Loucy (cell line): ENCODE results near the gene PECR.

ENCODE experiments used
- H2AFZ ChIP-seq: fragments of 200-600 bp; sonication (generic); 2 replicates; pipeline ENCODE4 v1.6.0; 2016; ENCODE audit warnings: antibody characterized with exemption, mild to moderate bottlenecking, low read length, moderate library complexity
- H3F3A ChIP-seq: fragments of 200-600 bp; 2 replicates; pipeline ENCODE4 v1.6.0; 2016; ENCODE audit warnings: antibody characterized with exemption, low read depth, mild to moderate bottlenecking
- H3K27me3 ChIP-seq: fragments of 200-600 bp; sonication (generic); 2 replicates; pipeline ENCODE4 v1.6.1; 2014; ENCODE audit warnings: low read length, mild to moderate bottlenecking; ENCODE audit not compliant: insufficient read depth, poor library complexity, severe bottlenecking
- H3K36me3 ChIP-seq: fragments of 200-600 bp; sonication (generic); 2 replicates; pipeline ENCODE4 v1.6.1; 2016; ENCODE audit warnings: low read length; ENCODE audit not compliant: insufficient read depth
- H3K4me1 ChIP-seq: fragments of 200-600 bp; sonication (generic); 2 replicates; pipeline ENCODE4 v1.5.1; 2014; ENCODE audit warnings: low read length, mild to moderate bottlenecking; ENCODE audit not compliant: insufficient read depth, poor library complexity, severe bottlenecking
- H3K4me2 ChIP-seq: fragments of 200-600 bp; sonication (generic); 2 replicates; pipeline ENCODE4 v1.6.0; 2014; ENCODE audit warnings: antibody characterized with exemption, low read length, low read depth, mild to moderate bottlenecking; ENCODE audit not compliant: poor library complexity, severe bottlenecking
- H3K4me3 ChIP-seq: fragments of 200-600 bp; sonication (generic); 2 replicates; pipeline ENCODE4 v1.5.1; 2014; ENCODE audit warnings: low read length, mild to moderate bottlenecking, mixed read lengths; ENCODE audit not compliant: poor library complexity, severe bottlenecking
- H3K79me2 ChIP-seq: fragments of 200-600 bp; sonication (generic); 2 replicates; pipeline ENCODE4 v1.6.1; 2014; ENCODE audit warnings: low read length; ENCODE audit not compliant: insufficient read depth
- H3K9ac ChIP-seq: fragments of 200-600 bp; sonication (generic); 2 replicates; pipeline ENCODE4 v1.6.0; 2014; ENCODE audit warnings: mild to moderate bottlenecking, low read depth, low read length, moderate library complexity; ENCODE audit not compliant: poor library complexity, severe bottlenecking
- H3K9me2 ChIP-seq: fragments of 200-600 bp; sonication (generic); replicated peaks from 2 replicates; pipeline ENCODE4 v1.6.1; 2016; ENCODE audit warnings: low read depth, low read length, mixed read lengths
- H3K9me3 ChIP-seq: fragments of 200-600 bp; sonication (generic); 2 replicates; pipeline ENCODE4 v1.6.1; 2014; ENCODE audit warnings: mild to moderate bottlenecking, antibody characterized with exemption, low read length, low read depth; ENCODE audit not compliant: insufficient read depth
- H4K20me1 ChIP-seq: fragments of 200-600 bp; sonication (generic); 2 replicates; pipeline ENCODE4 v1.6.0; 2014; ENCODE audit warnings: antibody characterized with exemption, low read length, mild to moderate bottlenecking; ENCODE audit not compliant: insufficient read depth, poor library complexity, severe bottlenecking
- EZH2phosphoT487 ChIP-seq: fragments of 200-600 bp; IDR thresholded peaks from 2 replicates; pipeline ENCODE4 v1.6.1; 2018; ENCODE audit warnings: antibody characterized with exemption, mild to moderate bottlenecking, moderate library complexity, borderline replicate concordance
- TF ChIP-seq, protein P1 (sequence below): fragments of 200-600 bp; sonication (generic); conservative IDR thresholded peaks from 2 replicates; pipeline ENCODE4 v1.5.1; 2014; ENCODE audit warnings: mild to moderate bottlenecking, antibody characterized with exemption, low read length

PECR gene

DNA sequence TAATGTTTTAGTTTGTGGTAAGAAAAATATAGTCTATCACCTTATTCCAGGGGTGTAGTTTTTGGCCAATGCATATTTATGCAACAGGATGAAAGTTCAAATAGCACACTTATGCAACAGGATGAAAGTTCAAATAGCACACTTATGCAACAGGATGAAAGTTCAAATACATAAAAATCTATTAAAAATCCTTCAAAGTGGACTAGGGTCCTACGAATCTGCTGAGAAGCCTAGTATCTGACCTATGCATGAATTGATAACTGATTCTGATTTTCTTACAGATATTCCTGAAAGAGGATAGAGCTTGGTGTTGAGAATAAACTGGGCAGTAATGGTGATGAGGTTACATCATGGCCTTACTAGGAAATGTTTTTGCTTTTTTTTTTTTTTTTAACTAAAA lies 2.8 kb downstream of the PECR start:
- H2AFZ ChIP-seq, result no peak overlapping the region
- H3K79me2 ChIP-seq, result peaks cover 11% of the 10 kb centered on the region; the same call in 1 of the 2 replicates
- H3K9ac ChIP-seq, result no peak overlapping the region
- H3K27me3 ChIP-seq, result no peaks in the 10 kb centered on the region
- H3K4me2 ChIP-seq, result no peak overlapping the region
- H3K4me1 ChIP-seq, result peaks cover 42% of the 10 kb centered on the region
- TF ChIP-seq EZH2phosphoT487, result no peak
- TF ChIP-seq, protein P1, sequence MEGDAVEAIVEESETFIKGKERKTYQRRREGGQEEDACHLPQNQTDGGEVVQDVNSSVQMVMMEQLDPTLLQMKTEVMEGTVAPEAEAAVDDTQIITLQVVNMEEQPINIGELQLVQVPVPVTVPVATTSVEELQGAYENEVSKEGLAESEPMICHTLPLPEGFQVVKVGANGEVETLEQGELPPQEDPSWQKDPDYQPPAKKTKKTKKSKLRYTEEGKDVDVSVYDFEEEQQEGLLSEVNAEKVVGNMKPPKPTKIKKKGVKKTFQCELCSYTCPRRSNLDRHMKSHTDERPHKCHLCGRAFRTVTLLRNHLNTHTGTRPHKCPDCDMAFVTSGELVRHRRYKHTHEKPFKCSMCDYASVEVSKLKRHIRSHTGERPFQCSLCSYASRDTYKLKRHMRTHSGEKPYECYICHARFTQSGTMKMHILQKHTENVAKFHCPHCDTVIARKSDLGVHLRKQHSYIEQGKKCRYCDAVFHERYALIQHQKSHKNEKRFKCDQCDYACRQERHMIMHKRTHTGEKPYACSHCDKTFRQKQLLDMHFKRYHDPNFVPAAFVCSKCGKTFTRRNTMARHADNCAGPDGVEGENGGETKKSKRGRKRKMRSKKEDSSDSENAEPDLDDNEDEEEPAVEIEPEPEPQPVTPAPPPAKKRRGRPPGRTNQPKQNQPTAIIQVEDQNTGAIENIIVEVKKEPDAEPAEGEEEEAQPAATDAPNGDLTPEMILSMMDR, result no peak
- no peaks in the 10 kb centered on the region for H3K36me3 ChIP-seq
- H3K9me3 ChIP-seq, result no peaks in the 10 kb centered on the region
- H3K9me2 ChIP-seq, result no peaks in the 10 kb centered on the region
- H3K4me3 ChIP-seq, result no peak overlapping the region
- H4K20me1 ChIP-seq, result no peaks in the 10 kb centered on the region
- peaks cover 13% of the 10 kb centered on the region; the same call in 1 of the 2 replicates for H3F3A ChIP-seq

DNA sequence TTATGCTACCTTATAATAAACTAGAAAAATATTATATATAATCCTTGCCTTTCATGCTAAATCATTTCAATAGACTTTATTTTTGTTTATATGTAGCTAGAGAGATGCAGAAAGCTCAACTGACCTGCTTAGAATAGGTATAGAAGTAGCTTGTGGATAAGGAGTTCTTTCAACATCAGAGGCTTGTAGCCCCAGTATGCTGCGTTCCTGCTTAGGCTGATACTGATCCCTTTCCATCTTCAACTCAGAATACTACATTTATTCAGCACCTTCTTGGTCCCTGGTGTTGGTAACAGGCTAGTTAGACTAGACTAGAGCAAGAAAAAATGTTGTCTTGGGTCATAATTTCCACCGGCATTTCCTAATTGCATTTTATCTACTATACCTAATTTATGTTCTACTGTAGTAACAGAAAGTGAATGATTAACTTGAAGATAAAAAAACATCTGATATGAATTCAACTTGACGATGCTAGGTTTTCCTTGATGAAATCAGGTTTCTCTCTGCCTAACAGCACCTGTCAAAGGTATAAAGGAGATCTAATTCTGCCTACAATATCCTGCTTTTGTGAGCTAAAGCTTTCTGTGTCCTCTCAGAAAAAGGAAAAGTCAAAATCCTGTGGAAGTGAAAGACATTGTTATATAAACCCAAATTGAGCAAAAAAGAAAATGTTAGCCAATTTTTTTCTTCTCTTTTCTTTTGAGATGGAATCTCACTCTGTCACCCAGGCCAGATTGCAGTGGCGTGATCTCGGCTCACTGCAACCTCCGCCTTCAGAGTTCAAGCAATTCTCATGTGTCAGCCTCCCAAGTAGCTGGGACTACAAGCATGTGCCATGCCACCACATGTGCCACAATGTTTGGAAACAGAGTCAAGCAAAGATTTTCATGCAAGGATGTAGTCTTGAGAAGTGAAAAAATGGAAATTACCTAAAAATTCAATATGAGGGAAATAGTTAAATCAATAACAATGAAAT lies 5.8 kb downstream of the PECR start:
- H3K9me3 ChIP-seq, result no peaks in the 10 kb centered on the region

DNA sequence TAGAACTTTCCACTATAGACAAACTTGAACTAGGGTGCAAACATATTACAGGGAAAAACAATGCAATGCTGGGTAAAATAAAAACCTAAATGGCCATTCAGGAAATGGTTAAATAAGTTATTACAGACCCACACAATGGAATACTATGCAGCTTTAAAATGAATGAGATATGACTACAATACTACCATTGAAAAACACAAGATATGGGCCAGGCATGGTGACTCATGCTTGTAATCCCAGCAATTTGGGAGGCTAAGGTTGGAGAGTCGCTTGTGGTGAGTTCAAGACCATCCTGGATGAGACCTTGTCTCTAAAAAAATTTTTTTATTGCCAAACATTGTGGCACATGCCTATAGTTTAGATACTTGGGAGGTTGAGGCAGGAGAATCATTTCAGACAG lies 6.8 kb downstream of the PECR start:
- H3K4me1 ChIP-seq, result peaks cover 14% of the 10 kb centered on the region
- H3K4me2 ChIP-seq, result no peak overlapping the region

More for the DNA sequence above, 5.8 kb downstream of the PECR start:
- Histone ChIP-seq H3K4me2 (no peak overlapping the region), H3K36me3 (no peaks in the 10 kb centered on the region), H3K9ac (no peak overlapping the region), H2AFZ (no peak overlapping the region), H4K20me1 (no peaks in the 10 kb centered on the region), H3K4me3 (no peak overlapping the region), H3K4me1 (peaks cover 20% of the 10 kb centered on the region), H3K9me2 (no peaks in the 10 kb centered on the region), H3K27me3 (no peaks in the 10 kb centered on the region), H3K79me2 (peaks cover 6% of the 10 kb centered on the region; the same call in 1 of the 2 replicates), H3F3A (no peaks in the 10 kb centered on the region)
- TF ChIP-seq EZH2phosphoT487, result no peak
- TF ChIP-seq, protein P1, result no peak

More for the DNA sequence above, 6.8 kb downstream of the PECR start:
- Histone ChIP-seq H3K27me3 (no peaks in the 10 kb centered on the region), H3K9me2 (no peaks in the 10 kb centered on the region), H3K9me3 (no peaks in the 10 kb centered on the region), H3K79me2 (no peaks in the 10 kb centered on the region), H2AFZ (no peak overlapping the region), H3K4me3 (no peak overlapping the region), H3F3A (0 out of 2 replicates have a peak, but pooled peaks cover 4% of the 10 kb centered on the region), H3K36me3 (no peaks in the 10 kb centered on the region), H3K9ac (no peak overlapping the region), H4K20me1 (no peaks in the 10 kb centered on the region)
- TF ChIP-seq, protein P1, result no peak
- no peak for TF ChIP-seq EZH2phosphoT487
